WTC11 (cell line): Measurements from ENCODE around the gene GALNT2.

ENCODE experiments used
- CDX4 ChIP-seq: fragments of 250-450 bp; sonication (Bioruptor Pico); IDR thresholded peaks from 2 replicates; pipeline ENCODE4 v1.9.0; 2021; ENCODE audit warnings: moderate library complexity, mild to moderate bottlenecking, inconsistent platforms, borderline replicate concordance
- CREM ChIP-seq: sonication (generic); formaldehyde crosslinking; IDR thresholded peaks from 2 replicates; pipeline ENCODE4 v1.8.1; 2022; ENCODE audit warnings: mild to moderate bottlenecking, missing genetic modification reagents, moderate library complexity
- CTCF ChIP-seq: fragments of 200-600 bp; IDR thresholded peaks from 2 replicates; pipeline ENCODE4 v1.8.0; 2022; ENCODE audit warnings: antibody characterized with exemption
- E2F5 ChIP-seq: sonication (generic); formaldehyde crosslinking; IDR thresholded peaks from 2 replicates; pipeline ENCODE4 v1.8.1; 2022; ENCODE audit warnings: mild to moderate bottlenecking, moderate library complexity, missing genetic modification reagents
- GRHL2 ChIP-seq: fragments of 250-450 bp; sonication (Bioruptor Pico); IDR thresholded peaks from 2 replicates; pipeline ENCODE4 v1.8.0; 2022; ENCODE audit warnings: mild to moderate bottlenecking, moderate library complexity; ENCODE audit not compliant: insufficient replicate concordance, severe bottlenecking
- ZBTB21 ChIP-seq: sonication (generic); formaldehyde crosslinking; IDR thresholded peaks from 2 replicates; pipeline ENCODE4 v1.8.1; 2023; ENCODE audit warnings: mild to moderate bottlenecking, missing genetic modification reagents, borderline replicate concordance
- ZNF317 ChIP-seq: sonication (generic); formaldehyde crosslinking; IDR thresholded peaks from 2 replicates; pipeline ENCODE4 v1.8.1; 2023; ENCODE audit warnings: low read depth, mild to moderate bottlenecking, moderate library complexity, missing genetic modification reagents, borderline replicate concordance
- ZNF425 ChIP-seq: fragments of 250-450 bp; sonication (Bioruptor Pico); conservative IDR thresholded peaks from 2 replicates; pipeline ENCODE4 v1.9.0; 2021; ENCODE audit warnings: mild to moderate bottlenecking
- ZSCAN18 ChIP-seq: fragments of 250-450 bp; sonication (Bioruptor Pico); IDR thresholded peaks from 2 replicates; pipeline ENCODE4 v2.1.2; 2022; ENCODE audit warnings: mild to moderate bottlenecking, moderate library complexity
- TF ChIP-seq, protein P1 (sequence below): sonication (generic); formaldehyde crosslinking; IDR thresholded peaks from 2 replicates; pipeline ENCODE4 v1.8.1; 2023; ENCODE audit warnings: mild to moderate bottlenecking, missing genetic modification reagents, moderate library complexity
- TF ChIP-seq, protein P2 (sequence below): sonication (generic); formaldehyde crosslinking; conservative IDR thresholded peaks from 2 replicates; pipeline ENCODE4 v1.8.1; 2023; ENCODE audit warnings: mild to moderate bottlenecking, low read depth, missing genetic modification reagents, moderate library complexity

DNA sequence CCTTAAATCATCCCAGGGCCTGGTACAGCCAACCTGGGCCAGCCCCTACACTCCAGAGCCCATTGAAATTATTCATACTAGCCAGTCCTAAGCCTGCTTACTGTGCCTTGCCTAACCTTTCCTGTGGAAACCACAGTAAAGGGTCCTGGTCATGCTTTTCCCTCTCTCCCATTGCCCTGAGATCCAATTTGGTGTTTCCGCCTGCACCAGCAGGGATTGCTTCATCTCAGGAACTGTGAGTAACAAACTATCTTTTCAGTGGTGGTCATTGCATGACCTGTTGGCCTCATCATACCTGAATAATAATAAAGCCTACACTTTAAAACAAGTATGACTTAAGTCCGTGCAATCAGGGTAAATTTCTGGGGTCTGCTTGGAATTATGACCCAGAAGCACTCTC lies 18.7 kb upstream of the GALNT2 start:
- TF ChIP-seq CTCF (no peak), ZBTB21 (no peak), ZNF425 (CRISPR knock-in tag) (no peak), CDX4 (CRISPR knock-in tag) (no peak), GRHL2 (no peak), ZSCAN18 (CRISPR knock-in tag) (no peak), E2F5 (CRISPR knock-in tag) (no peak), ZNF317 (no peak), CREM (no peak)
- TF ChIP-seq, protein P1, sequence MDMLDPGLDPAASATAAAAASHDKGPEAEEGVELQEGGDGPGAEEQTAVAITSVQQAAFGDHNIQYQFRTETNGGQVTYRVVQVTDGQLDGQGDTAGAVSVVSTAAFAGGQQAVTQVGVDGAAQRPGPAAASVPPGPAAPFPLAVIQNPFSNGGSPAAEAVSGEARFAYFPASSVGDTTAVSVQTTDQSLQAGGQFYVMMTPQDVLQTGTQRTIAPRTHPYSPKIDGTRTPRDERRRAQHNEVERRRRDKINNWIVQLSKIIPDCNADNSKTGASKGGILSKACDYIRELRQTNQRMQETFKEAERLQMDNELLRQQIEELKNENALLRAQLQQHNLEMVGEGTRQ (CRISPR knock-in tag), result no peak
- TF ChIP-seq, protein P2, sequence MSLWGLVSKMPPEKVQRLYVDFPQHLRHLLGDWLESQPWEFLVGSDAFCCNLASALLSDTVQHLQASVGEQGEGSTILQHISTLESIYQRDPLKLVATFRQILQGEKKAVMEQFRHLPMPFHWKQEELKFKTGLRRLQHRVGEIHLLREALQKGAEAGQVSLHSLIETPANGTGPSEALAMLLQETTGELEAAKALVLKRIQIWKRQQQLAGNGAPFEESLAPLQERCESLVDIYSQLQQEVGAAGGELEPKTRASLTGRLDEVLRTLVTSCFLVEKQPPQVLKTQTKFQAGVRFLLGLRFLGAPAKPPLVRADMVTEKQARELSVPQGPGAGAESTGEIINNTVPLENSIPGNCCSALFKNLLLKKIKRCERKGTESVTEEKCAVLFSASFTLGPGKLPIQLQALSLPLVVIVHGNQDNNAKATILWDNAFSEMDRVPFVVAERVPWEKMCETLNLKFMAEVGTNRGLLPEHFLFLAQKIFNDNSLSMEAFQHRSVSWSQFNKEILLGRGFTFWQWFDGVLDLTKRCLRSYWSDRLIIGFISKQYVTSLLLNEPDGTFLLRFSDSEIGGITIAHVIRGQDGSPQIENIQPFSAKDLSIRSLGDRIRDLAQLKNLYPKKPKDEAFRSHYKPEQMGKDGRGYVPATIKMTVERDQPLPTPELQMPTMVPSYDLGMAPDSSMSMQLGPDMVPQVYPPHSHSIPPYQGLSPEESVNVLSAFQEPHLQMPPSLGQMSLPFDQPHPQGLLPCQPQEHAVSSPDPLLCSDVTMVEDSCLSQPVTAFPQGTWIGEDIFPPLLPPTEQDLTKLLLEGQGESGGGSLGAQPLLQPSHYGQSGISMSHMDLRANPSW (CRISPR knock-in tag), result no peak
